SK-N-SH treated with all-trans-retinoic acid at 6 μM for 48 hours (cell line): ENCODE data around the gene GALNT6.

ENCODE experiments used
- ATAC-seq: fragments of 200-7000 bp; cut with Tn5 transposase; 3 replicates; pipeline ENCODE4 v1.9.1; 2020; ENCODE audit warnings: mild to moderate bottlenecking, moderate library complexity
- ARNTL ChIP-seq: fragments of 450-650 bp; formaldehyde crosslinking; IDR thresholded peaks from 2 replicates; pipeline ENCODE4 v1.5.0; 2020; ENCODE audit warnings: low read depth, mild to moderate bottlenecking, moderate library complexity, borderline replicate concordance
- BACH2 ChIP-seq: fragments of 250-450 bp; sonication (Bioruptor Pico); IDR thresholded peaks from 2 replicates; pipeline ENCODE4 v1.9.0; 2021; ENCODE audit warnings: mild to moderate bottlenecking, borderline replicate concordance
- CSDC2 ChIP-seq: fragments of 250-450 bp; sonication (Bioruptor Pico); IDR thresholded peaks from 2 replicates; pipeline ENCODE4 v1.5.0; 2020; ENCODE audit warnings: mild to moderate bottlenecking, moderate library complexity
- ESRRG ChIP-seq: fragments of 250-450 bp; sonication (Bioruptor Pico); IDR thresholded peaks from 2 replicates; pipeline ENCODE4 v1.6.1; 2021; ENCODE audit warnings: mild to moderate bottlenecking
- GLIS3 ChIP-seq: fragments of 250-450 bp; sonication (Bioruptor Pico); IDR thresholded peaks from 2 replicates; pipeline ENCODE4 v1.5.0; 2020; ENCODE audit warnings: mild to moderate bottlenecking, moderate library complexity
- ISL1 ChIP-seq: fragments of 250-450 bp; sonication (Bioruptor Pico); IDR thresholded peaks from 2 replicates; pipeline ENCODE4 v2.1.2; 2022; ENCODE audit warnings: mild to moderate bottlenecking, moderate library complexity
- OSR1 ChIP-seq: fragments of 250-450 bp; sonication (Bioruptor Pico); IDR thresholded peaks from 2 replicates; pipeline ENCODE4 v1.8.0; 2022; ENCODE audit warnings: moderate library complexity, mild to moderate bottlenecking, inconsistent platforms
- PPARA ChIP-seq: fragments of 250-450 bp; sonication (Bioruptor Pico); IDR thresholded peaks from 2 replicates; pipeline ENCODE4 v1.5.0; 2020; ENCODE audit warnings: mild to moderate bottlenecking, borderline replicate concordance
- RARB ChIP-seq: fragments of 250-450 bp; sonication (Bioruptor Pico); IDR thresholded peaks from 2 replicates; pipeline ENCODE4 v1.8.0; 2021; ENCODE audit warnings: mild to moderate bottlenecking, moderate library complexity
- SNAI2 ChIP-seq: fragments of 250-450 bp; sonication (Bioruptor Pico); IDR thresholded peaks from 2 replicates; pipeline ENCODE4 v1.5.0; 2020; ENCODE audit warnings: mild to moderate bottlenecking, moderate library complexity
- TCF4 ChIP-seq: fragments of 250-450 bp; sonication (Bioruptor Pico); IDR thresholded peaks from 2 replicates; pipeline ENCODE4 v1.8.0; 2021; ENCODE audit warnings: mild to moderate bottlenecking, moderate library complexity, borderline replicate concordance
- TOX ChIP-seq: fragments of 250-450 bp; sonication (Bioruptor Pico); IDR thresholded peaks from 2 replicates; pipeline ENCODE4 v1.8.0; 2021; ENCODE audit warnings: mild to moderate bottlenecking, moderate library complexity, borderline replicate concordance
- ZC3H10 ChIP-seq: fragments of 250-450 bp; sonication (Bioruptor Pico); IDR thresholded peaks from 2 replicates; pipeline ENCODE4 v1.5.1; 2021; ENCODE audit warnings: mild to moderate bottlenecking, moderate library complexity
- ZFP3 ChIP-seq: fragments of 250-450 bp; sonication (Bioruptor Pico); IDR thresholded peaks from 2 replicates; pipeline ENCODE4 v1.5.0; 2020; ENCODE audit warnings: mild to moderate bottlenecking, moderate library complexity
- ZFP30 ChIP-seq: fragments of 450-650 bp; formaldehyde crosslinking; IDR thresholded peaks from 2 replicates; pipeline ENCODE4 v1.5.0; 2022; ENCODE audit warnings: mild to moderate bottlenecking, moderate library complexity
- ZNF565 ChIP-seq: fragments of 450-650 bp; formaldehyde crosslinking; conservative IDR thresholded peaks from 2 replicates; pipeline ENCODE4 v1.5.0; 2020; ENCODE audit warnings: low read depth, mild to moderate bottlenecking, moderate library complexity
- ZNF70 ChIP-seq: fragments of 450-650 bp; formaldehyde crosslinking; IDR thresholded peaks from 2 replicates; pipeline ENCODE4 v1.5.0; 2020; ENCODE audit warnings: mild to moderate bottlenecking, moderate library complexity
- ZNF8 ChIP-seq: fragments of 450-650 bp; formaldehyde crosslinking; IDR thresholded peaks from 2 replicates; pipeline ENCODE4 v1.5.0; 2020; ENCODE audit warnings: mild to moderate bottlenecking, moderate library complexity
- TF ChIP-seq, protein P1 (sequence below): fragments of 250-450 bp; sonication (Bioruptor Pico); IDR thresholded peaks from 2 replicates; pipeline ENCODE4 v1.5.1; 2020; ENCODE audit warnings: low read depth, mild to moderate bottlenecking, moderate library complexity
- TF ChIP-seq, protein P2 (sequence below): fragments of 250-450 bp; sonication (Bioruptor Pico); IDR thresholded peaks from 2 replicates; pipeline ENCODE4 v1.8.0; 2020; ENCODE audit warnings: mild to moderate bottlenecking, moderate library complexity, borderline replicate concordance
- TF ChIP-seq, protein P3 (sequence below): fragments of 250-450 bp; sonication (Bioruptor Pico); IDR thresholded peaks from 2 replicates; pipeline ENCODE4 v1.5.1; 2021; ENCODE audit warnings: mild to moderate bottlenecking, moderate library complexity
- TF ChIP-seq, protein P4 (sequence below): fragments of 250-450 bp; sonication (Bioruptor Pico); IDR thresholded peaks from 2 replicates; pipeline ENCODE4 v1.5.0; 2020; ENCODE audit warnings: mild to moderate bottlenecking, moderate library complexity

GALNT6 gene

DNA sequence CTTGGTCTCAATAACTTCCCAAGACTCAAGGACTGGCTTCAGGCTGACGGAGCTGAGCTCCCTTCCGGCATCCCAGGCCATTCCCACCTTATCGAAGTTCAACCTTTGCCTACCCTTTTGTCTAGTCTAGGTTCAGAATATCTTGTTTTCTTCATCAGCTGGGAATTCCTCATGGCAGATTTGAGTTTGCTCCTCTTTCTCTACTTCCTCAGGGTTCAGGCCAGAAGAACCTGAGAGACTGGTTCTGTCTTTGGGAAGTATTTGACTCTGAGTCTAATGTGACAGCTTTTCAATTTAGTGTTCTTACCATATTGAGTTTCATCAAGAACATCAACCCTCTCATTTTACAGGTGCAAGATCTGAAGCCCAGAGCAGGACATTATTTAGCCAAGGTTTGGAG, 69.3 kb downstream of the GALNT6 start:
- TF ChIP-seq, protein P1, sequence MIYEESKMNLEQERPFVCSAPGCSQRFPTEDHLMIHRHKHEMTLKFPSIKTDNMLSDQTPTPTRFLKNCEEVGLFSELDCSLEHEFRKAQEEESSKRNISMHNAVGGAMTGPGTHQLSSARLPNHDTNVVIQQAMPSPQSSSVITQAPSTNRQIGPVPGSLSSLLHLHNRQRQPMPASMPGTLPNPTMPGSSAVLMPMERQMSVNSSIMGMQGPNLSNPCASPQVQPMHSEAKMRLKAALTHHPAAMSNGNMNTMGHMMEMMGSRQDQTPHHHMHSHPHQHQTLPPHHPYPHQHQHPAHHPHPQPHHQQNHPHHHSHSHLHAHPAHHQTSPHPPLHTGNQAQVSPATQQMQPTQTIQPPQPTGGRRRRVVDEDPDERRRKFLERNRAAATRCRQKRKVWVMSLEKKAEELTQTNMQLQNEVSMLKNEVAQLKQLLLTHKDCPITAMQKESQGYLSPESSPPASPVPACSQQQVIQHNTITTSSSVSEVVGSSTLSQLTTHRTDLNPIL (CRISPR knock-in tag) = no peak
- TF ChIP-seq GLIS3 (CRISPR knock-in tag) (no peak), ESRRG (CRISPR knock-in tag) (no peak), SNAI2 (CRISPR knock-in tag) (no peak), ISL1 (no peak), ZNF8 (CRISPR knock-in tag) (no peak), ZNF565 (no peak), ZNF70 (CRISPR knock-in tag) (no peak), BACH2 (CRISPR knock-in tag) (no peak), CSDC2 (CRISPR knock-in tag) (no peak)
- TF ChIP-seq, protein P2, sequence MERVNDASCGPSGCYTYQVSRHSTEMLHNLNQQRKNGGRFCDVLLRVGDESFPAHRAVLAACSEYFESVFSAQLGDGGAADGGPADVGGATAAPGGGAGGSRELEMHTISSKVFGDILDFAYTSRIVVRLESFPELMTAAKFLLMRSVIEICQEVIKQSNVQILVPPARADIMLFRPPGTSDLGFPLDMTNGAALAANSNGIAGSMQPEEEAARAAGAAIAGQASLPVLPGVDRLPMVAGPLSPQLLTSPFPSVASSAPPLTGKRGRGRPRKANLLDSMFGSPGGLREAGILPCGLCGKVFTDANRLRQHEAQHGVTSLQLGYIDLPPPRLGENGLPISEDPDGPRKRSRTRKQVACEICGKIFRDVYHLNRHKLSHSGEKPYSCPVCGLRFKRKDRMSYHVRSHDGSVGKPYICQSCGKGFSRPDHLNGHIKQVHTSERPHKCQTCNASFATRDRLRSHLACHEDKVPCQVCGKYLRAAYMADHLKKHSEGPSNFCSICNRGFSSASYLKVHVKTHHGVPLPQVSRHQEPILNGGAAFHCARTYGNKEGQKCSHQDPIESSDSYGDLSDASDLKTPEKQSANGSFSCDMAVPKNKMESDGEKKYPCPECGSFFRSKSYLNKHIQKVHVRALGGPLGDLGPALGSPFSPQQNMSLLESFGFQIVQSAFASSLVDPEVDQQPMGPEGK (CRISPR knock-in tag) = no peak
- TF ChIP-seq, protein P3, sequence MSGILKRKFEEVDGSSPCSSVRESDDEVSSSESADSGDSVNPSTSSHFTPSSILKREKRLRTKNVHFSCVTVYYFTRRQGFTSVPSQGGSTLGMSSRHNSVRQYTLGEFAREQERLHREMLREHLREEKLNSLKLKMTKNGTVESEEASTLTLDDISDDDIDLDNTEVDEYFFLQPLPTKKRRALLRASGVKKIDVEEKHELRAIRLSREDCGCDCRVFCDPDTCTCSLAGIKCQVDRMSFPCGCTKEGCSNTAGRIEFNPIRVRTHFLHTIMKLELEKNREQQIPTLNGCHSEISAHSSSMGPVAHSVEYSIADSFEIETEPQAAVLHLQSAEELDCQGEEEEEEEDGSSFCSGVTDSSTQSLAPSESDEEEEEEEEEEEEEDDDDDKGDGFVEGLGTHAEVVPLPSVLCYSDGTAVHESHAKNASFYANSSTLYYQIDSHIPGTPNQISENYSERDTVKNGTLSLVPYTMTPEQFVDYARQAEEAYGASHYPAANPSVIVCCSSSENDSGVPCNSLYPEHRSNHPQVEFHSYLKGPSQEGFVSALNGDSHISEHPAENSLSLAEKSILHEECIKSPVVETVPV (CRISPR knock-in tag) = no peak
- ATAC-seq = no peak

DNA sequence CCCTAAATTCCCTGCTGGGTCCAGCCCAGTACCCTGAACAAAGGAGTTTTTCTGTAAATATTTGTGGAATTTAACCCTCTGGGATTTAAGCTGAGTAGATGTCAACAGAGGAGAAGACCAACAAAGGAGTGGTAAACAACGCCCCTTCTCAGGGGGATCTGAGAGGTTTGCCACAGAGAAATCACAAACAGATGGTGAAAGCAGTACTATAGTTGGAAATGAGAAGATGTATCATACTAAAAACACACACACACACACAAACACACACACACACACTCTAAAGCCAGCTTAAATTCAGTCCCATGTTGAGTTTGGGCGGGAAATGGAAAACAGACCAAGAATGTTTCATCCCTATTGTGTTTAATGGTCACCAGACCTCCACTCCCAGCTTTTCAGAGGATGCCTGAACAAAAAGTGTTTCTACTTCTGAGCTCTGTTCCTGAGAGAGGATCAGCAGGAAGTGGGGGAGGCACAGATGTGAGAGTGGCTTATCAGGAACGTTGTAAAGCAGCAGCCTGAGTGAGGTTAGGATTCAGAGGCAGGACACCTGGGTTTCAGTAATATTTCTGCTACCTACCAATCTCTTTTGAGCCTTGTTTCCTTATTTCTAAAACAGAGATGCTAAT, 70.4 kb downstream of the GALNT6 start:
- ATAC-seq = peak; percentile 55
- no peak for TF ChIP-seq OSR1 (CRISPR knock-in tag)
- TF ChIP-seq ZFP3 = no peak
- TF ChIP-seq, protein P3 (CRISPR knock-in tag) = no peak
- TF ChIP-seq ZNF8 (CRISPR knock-in tag) = no peak
- TF ChIP-seq TOX (CRISPR knock-in tag) = no peak
- TF ChIP-seq BACH2 (CRISPR knock-in tag) = no peak
- TF ChIP-seq CSDC2 (CRISPR knock-in tag) = no peak
- TF ChIP-seq, protein P4, sequence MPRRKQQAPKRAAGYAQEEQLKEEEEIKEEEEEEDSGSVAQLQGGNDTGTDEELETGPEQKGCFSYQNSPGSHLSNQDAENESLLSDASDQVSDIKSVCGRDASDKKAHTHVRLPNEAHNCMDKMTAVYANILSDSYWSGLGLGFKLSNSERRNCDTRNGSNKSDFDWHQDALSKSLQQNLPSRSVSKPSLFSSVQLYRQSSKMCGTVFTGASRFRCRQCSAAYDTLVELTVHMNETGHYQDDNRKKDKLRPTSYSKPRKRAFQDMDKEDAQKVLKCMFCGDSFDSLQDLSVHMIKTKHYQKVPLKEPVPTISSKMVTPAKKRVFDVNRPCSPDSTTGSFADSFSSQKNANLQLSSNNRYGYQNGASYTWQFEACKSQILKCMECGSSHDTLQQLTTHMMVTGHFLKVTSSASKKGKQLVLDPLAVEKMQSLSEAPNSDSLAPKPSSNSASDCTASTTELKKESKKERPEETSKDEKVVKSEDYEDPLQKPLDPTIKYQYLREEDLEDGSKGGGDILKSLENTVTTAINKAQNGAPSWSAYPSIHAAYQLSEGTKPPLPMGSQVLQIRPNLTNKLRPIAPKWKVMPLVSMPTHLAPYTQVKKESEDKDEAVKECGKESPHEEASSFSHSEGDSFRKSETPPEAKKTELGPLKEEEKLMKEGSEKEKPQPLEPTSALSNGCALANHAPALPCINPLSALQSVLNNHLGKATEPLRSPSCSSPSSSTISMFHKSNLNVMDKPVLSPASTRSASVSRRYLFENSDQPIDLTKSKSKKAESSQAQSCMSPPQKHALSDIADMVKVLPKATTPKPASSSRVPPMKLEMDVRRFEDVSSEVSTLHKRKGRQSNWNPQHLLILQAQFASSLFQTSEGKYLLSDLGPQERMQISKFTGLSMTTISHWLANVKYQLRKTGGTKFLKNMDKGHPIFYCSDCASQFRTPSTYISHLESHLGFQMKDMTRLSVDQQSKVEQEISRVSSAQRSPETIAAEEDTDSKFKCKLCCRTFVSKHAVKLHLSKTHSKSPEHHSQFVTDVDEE (CRISPR knock-in tag) = no peak
- no peak for TF ChIP-seq TCF4 (CRISPR knock-in tag)
- no peak for TF ChIP-seq PPARA (CRISPR knock-in tag)
- TF ChIP-seq, protein P1 (CRISPR knock-in tag) = no peak
- no peak for TF ChIP-seq ISL1
- TF ChIP-seq, protein P2 (CRISPR knock-in tag) = no peak
- no peak for TF ChIP-seq ARNTL (CRISPR knock-in tag)
- TF ChIP-seq ZC3H10 (CRISPR knock-in tag) = no peak
- TF ChIP-seq RARB = no peak
- TF ChIP-seq ESRRG (CRISPR knock-in tag) = no peak
- no peak for TF ChIP-seq ZNF565
- no peak for TF ChIP-seq ZFP30 (CRISPR knock-in tag)
- no peak for TF ChIP-seq ZNF70 (CRISPR knock-in tag)
